ENCODE data around the gene SLC27A3. TPM values are rescaled to one million over a fixed set of nuclear protein-coding genes. Genes with fewer than 3 reads are reported as not detected.

Gene SLC27A3
- total RNA-seq, 1 donor from 2014 or later = 12.6 TPM

GRCh38 chr1:153767519-153767918, 7.7 kb upstream of the SLC27A3 start:
- Mint-ChIP-seq H3K4me1 (peaks cover 10% of the 10 kb centered on the region), H3K4me3 (no peak overlapping the region), H3K27me3 (no peaks in the 10 kb centered on the region), H3K9me3 (no peaks in the 10 kb centered on the region), H3K27ac (no peak overlapping the region), H3K36me3 (ENCODE audit: low read depth) (peaks cover 78% of the 10 kb centered on the region)
- intact Hi-C loops (cut with micrococcal nuclease) = no loop called here
- ChIA-PET CTCF (no interaction called here), POLR2A (no interaction called here)
- DNase-seq (no peak), ATAC-seq (ENCODE audit: low read depth) (no peak)
- no peak for TF ChIP-seq CTCF (IDR thresholded peaks at IDR 0.05)

- CTCF ChIA-PET = no interaction called here
- DNase-seq = no peak
- ATAC-seq (ENCODE audit: low read depth) = no peak
- Mint-ChIP-seq H3K36me3 (ENCODE audit: low read depth) (peaks cover 77% of the 10 kb centered on the region), H3K27ac (no peak overlapping the region), H3K9me3 (no peaks in the 10 kb centered on the region), H3K4me3 (no peak overlapping the region), H3K27me3 (no peaks in the 10 kb centered on the region), H3K4me1 (peaks cover 15% of the 10 kb centered on the region)
- intact Hi-C loops (cut with micrococcal nuclease) = no loop called here
- POLR2A ChIA-PET = no interaction called here
- no peak for TF ChIP-seq CTCF (IDR thresholded peaks at IDR 0.05)
These were observed 6.7 kb upstream of the SLC27A3 start for GRCh38 chr1:153768316-153769181.

- intact Hi-C loops (cut with micrococcal nuclease) = no loop called here
- POLR2A ChIA-PET = no interaction called here
- no peak for ATAC-seq (ENCODE audit: low read depth)
These were observed 6.0 kb upstream of the SLC27A3 start for GRCh38 chr1:153769221-153769620.

GRCh38 chr1:153770797-153771196, 4.4 kb upstream of the SLC27A3 start:
- DNase-seq = no peak

More at GRCh38 chr1:153769221-153769620, 6.0 kb upstream of the SLC27A3 start:
- H3K4me1 Mint-ChIP-seq = peaks cover 20% of the 10 kb centered on the region
- peaks cover 76% of the 10 kb centered on the region for H3K36me3 Mint-ChIP-seq (ENCODE audit: low read depth)
- no peak for DNase-seq
- no peaks in the 10 kb centered on the region for H3K27me3 Mint-ChIP-seq
- CTCF ChIA-PET = no interaction called here
- H3K9me3 Mint-ChIP-seq = no peaks in the 10 kb centered on the region
- H3K4me3 Mint-ChIP-seq = no peak overlapping the region
- TF ChIP-seq CTCF (IDR thresholded peaks at IDR 0.05) = no peak
- no peak overlapping the region for H3K27ac Mint-ChIP-seq

More at GRCh38 chr1:153770797-153771196, 4.4 kb upstream of the SLC27A3 start:
- no peak overlapping the region for H3K4me3 Mint-ChIP-seq
- CTCF ChIA-PET = interaction anchor here (1.2 kb wide), 1 partner anchor 9 kb away, joined by 3 read pairs; no protein-coding TSS in a partner anchor
- no peaks in the 10 kb centered on the region for H3K9me3 Mint-ChIP-seq
- no peak overlapping the region for H3K27ac Mint-ChIP-seq
- ATAC-seq (ENCODE audit: low read depth) = no peak
- POLR2A ChIA-PET = interaction anchor here (1.2 to 1.4 kb wide), 2 partner anchors 11 to 13 kb away, joined by 3 read pairs; no protein-coding TSS in a partner anchor
- peaks cover 62% of the 10 kb centered on the region for H3K36me3 Mint-ChIP-seq (ENCODE audit: low read depth)
- peaks cover 27% of the 10 kb centered on the region for H3K4me1 Mint-ChIP-seq
- TF ChIP-seq CTCF (IDR thresholded peaks at IDR 0.05) = no peak
- H3K27me3 Mint-ChIP-seq = no peaks in the 10 kb centered on the region
- intact Hi-C loops (cut with micrococcal nuclease) = loop anchor here (10.0 kb wide), 1 partner anchor 256 kb away; no protein-coding TSS in a partner anchor

Measured in activated B cell treated with CpG ODN at 0.5 μM for 24 hours (primary cell).